ENCODE measurements around the gene PLXDC2.

GRCh38 chr10:20110125-20111100 lies 294.2 kb downstream of the PLXDC2 start:
- TF ChIP-seq POLR2AphosphoS5 (IDR thresholded peaks at IDR 0.05) (no peak), CTCF (IDR thresholded peaks at IDR 0.05 in 8 of 11, conservative IDR thresholded peaks at IDR 0.05 in 3 of 11) (no peak)
